Islet precursor cell (in vitro differentiated cells): ENCODE data around the gene TMEM9.

Source experiments
- DNase-seq: peaks from one replicate; pipeline ENCODE4 v3.0.0-alpha.2; 2018

Gene TMEM9

DNA sequence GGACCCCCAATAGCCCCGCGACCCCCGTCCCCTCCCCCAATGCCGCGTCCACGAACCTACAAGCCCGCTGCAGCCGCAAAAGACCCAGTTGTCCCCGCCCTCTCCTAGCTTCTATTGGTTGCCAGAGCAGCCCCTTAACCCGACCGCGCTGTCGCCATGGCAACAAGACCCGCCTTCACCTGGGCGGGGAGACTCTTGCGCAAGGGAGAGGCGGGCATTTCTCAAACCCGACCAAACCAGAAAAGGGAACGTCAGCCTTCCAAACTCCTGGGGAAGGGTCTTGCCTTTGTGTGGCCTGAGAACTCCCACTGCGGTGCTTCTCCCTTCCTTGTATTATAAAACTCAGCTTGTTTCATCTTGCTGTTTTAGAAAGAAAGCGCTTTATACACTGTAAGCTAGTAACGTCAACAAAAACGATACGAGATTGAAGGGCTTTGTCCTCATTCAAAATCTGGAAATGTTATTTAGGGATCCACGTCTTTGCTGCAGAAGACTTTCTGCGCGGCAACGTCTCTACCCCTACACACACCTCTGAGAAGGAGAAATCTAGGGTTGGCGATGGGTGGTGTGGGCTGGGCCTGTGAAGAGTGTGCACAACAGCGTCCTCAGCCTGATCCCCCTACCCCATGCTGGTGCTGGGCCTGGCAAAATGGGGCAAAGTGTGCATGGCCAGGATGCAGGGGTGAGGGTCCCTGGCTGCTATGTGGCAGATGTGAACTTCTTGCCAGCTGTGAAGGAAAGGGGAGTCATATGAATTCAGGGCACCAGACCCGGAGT is at the start of gene TMEM9:
TMEM9 (minus strand) TSS at position 86 of the 777 bp plus-strand sequence. CDS start 551 bp downstream, outside the sequence.
- peak; percentile 99 for DNase-seq

GRCh38 chr1:201198598-201198997 is 44.3 kb upstream of the TMEM9 start:
- DNase-seq: no peak

DNA sequence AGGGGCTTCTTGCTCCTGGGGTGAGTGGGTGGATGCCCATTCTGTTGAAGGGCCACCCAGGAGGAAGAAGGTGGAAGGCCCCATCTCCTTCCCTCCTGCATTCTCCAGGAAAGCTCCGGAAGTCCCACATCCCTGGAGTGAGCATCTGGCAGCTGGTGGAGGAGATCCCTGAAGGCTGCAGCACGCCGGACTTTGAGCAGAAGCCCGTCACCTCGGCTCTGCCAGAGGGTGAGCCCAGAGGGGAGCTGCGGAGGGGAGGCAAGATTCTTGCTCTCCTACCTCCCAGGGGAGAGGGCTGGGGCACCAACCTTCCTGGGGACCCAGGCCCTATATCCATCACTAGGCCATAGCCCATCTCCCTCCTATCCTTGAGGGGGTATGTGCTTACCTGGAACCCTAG is 39.8 kb upstream of the TMEM9 start:
- no peak for DNase-seq

DNA sequence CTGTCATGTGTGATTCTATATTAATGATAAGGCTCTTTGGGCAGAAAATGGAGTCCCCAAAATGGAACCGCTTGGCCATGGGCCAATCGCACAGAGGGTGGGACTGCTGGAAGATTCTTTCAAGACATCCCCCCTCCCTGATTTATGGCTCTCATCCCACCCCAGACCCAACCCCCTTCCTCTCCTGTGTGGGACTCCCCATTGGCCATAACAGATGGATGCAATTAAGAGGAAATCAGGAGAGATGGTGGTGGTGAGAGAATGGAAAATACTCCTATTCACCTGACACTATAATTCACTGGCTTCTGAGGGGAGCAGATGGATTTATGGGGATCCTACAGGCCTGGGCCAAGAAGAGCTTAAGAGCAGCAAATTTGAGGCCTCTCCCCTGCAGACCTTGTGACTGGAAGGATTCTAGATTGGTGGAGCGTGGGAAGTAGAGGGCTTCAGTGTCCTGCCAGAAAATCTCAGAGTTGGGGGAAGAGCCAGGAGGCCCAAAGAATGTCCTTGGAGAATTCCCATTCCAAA is 38.1 kb upstream of the TMEM9 start:
- no peak for DNase-seq

- DNase-seq: no peak
These were observed 37.5 kb upstream of the TMEM9 start for GRCh38 chr1:201191653-201192260.

DNA sequence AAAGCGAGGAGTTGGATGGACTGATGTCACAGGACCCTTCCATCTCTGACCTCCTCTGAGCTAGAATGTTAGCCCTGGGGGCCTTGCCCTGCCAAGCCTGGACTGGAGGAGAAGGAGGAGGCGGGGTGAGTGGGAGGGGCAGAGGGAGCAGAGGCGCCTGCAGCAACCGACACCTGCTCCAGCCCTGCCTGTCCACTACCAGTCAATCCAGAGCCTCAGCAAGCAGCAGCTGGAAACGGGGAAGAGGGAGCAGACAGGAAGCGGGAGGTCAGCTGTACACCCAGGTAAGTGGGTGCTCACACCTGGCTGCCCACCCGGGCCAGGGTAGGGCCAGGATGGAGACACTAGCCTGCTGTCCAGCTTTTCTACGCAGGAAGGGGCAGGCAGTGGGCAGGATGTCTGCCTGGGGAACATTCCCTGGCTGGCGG is 36.4 kb upstream of the TMEM9 start, which contains the start of gene IGFN1:
IGFN1 (plus strand) TSS at position 201 of the 428 bp plus-strand sequence. CDS start 2,470 bp downstream, outside the sequence.
- DNase-seq: peak; percentile 90

DNA sequence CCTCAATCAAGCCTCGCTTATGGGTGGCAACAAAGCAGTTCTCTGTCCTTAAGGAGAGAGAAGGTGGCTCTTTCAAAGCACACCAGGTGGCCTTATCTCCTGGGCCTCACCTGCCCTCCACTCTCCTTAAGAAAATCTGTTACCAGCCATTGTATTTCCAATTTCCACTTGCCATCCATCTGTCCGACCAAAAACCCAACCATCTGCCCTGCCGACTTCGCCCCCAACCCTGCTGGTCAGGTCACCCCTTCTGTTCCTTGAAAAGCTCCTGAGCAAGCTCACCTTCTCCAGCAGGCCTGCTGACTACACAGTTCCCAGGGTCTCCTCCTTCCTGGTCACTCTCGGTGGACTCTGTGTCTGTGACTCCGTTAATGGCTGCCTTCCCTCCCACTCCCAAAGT is 35.7 kb upstream of the TMEM9 start:
- no peak for DNase-seq

GRCh38 chr1:201189085-201189484 is 34.8 kb upstream of the TMEM9 start:
- DNase-seq: no peak

GRCh38 chr1:201186192-201186591 is 31.9 kb upstream of the TMEM9 start:
- DNase-seq: no peak

- peak; percentile 47 for DNase-seq
These were observed 31.4 kb upstream of the TMEM9 start for GRCh38 chr1:201185527-201186128.

DNA sequence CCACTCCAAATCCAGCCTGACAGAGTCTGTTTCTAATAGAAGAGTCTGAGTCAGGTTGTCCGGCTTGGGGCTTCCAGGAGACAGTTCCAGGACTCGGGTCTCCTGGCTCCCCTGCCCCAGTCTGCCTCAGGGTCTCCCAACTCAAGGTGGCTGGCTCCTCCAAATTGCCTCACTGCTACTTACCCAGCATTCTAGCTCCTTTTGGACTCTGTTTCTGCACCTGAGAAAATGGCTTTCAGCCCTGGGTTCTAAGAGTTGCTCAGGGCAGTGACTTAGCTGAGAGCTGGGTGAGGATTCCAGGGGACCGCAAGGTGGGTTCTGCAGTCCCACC is 30.8 kb upstream of the TMEM9 start:
- DNase-seq: no peak

GRCh38 chr1:201184307-201185122 is 30.2 kb upstream of the TMEM9 start:
- peak; percentile 83 for DNase-seq

GRCh38 chr1:201183753-201184152 is 29.5 kb upstream of the TMEM9 start:
- peak; percentile 33 for DNase-seq

- DNase-seq: no peak
These were observed 28.9 kb upstream of the TMEM9 start for GRCh38 chr1:201183209-201183608.

DNA sequence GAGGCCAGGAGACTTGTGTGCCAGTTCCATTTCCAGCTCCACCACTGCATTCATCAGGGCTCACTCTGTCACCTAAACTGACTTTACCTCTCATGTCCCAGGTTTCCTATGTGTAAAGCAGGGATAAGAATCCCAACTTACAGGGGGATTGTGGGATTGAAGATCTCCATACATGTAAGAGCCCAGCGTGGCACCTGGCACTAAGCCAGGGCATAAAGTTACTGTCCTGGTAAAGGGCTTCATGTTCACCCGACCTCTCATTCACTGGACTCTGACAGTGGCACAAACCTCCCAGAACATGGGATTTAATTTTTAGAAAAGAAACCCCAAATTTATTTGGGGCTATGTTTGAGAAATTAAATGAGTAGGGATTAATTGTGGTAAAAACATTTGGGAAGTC is 27.5 kb upstream of the TMEM9 start:
- peak; percentile 34 for DNase-seq

GRCh38 chr1:201181323-201181722 is 27.0 kb upstream of the TMEM9 start:
- DNase-seq: no peak

DNA sequence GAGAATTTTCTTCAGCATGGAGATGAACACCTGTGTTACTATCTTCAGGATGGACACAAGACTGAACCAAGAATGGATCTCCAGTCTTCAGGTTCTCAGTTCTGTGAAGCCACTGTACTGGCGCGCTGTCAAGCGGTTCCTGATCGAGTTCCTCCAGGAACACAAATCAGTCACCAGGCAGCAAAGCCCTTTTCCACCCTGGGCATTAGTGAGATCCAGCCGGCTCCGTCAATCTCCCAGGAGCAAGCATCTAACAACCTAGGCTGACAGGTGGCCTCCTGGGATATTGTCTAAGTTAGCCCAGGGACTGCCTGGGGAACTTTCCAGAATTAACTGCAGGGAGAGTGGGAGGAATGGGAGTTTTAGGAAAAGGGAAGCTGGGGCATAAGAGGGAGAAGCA is 26.6 kb upstream of the TMEM9 start:
- DNase-seq: peak; percentile 15

DNA sequence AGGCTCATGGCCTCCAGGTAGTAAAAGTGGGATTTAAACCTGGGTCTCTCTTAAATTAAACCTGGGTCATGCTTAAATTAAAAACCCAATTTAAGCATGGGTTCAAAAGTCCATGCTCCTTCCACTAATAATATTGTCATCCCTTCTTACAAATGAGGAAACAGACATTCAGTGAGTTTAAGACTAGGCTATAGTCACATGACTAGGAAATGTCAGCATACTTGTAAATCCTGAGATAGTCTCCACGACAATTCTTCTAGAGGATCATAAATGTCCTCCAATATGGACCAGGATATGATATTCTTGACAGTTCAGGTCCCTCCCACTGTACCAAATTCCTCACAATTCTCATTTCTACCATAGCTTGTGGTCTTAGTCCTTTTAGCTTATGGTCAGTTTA is 25.9 kb upstream of the TMEM9 start:
- no peak for DNase-seq

- no peak for DNase-seq
These were observed 24.4 kb upstream of the TMEM9 start for GRCh38 chr1:201178718-201179117.

GRCh38 chr1:201176940-201177339 is 22.7 kb upstream of the TMEM9 start:
- peak; percentile 45 for DNase-seq

DNA sequence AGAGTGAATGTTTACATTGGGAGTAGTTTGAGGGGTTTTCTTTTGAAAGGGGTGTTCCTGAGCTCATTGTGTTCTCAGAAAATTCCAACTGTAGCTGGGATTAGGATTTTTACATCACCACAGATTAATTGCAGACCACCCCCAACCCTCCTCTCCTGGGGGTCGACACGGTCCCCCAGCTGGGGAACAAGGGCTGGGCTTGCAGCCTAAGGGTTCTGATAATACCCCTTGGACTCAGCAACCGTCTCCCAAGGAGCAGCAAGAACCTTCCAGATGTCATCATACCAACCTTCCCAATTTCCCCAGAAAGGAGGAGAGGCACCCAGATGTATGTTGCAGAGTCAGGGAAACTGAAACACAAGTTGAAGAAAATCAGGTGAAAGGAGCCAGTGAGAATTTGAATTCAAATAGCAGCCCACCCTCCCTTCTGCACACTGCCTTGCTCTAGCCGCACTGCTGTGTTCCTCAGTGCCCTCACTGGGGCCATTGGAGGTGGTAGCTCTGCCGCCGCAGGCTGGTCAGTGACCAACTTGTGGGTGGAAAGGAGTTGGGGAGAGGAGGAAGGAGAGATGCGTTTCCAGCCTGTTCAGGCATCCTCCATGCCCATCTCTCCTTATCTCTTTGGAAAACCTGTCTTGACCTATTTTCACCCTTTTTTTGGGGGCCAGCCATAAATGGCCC is 21.7 kb upstream of the TMEM9 start:
- peak; percentile 38 for DNase-seq

DNA sequence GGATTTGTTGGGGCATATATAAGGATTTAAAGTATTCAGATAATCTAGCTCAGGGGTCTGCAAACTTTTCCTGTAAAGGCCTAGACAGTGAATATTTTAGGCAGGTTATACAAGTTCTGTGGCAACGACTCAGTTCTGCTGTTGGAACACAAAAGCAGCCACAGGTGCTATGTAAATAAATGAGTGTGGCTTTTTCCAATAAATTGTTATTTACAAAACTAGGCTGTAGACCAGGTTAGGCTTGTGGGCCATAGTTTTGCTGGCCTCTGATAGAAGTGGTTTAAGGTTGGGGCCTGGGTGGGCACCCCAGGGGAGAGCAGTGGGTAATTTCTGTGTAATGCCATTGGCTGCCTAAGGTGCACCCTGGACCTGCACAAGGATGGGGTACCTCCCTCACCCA is 19.5 kb upstream of the TMEM9 start:
- DNase-seq: peak; percentile 18
